IMR-90 (cell line): ENCODE data around the gene TAS2R1.

Experiments used
- CHD1 ChIP-seq: IDR thresholded peaks from 2 replicates; pipeline ENCODE4 v1.6.1; 2012; ENCODE audit warnings: low read depth, low read length, improper control_type of control experiment
- ELK1 ChIP-seq: fragments of 150-350 bp; IDR thresholded peaks from 2 replicates; pipeline ENCODE4 v1.6.1; 2016; ENCODE audit warnings: low read depth, mild to moderate bottlenecking, low read length, moderate library complexity, borderline replicate concordance
- MXI1 ChIP-seq: IDR thresholded peaks from 2 replicates; pipeline ENCODE4 v1.6.1; 2012; ENCODE audit warnings: low read depth, mild to moderate bottlenecking, low read length, moderate library complexity, borderline replicate concordance
- POLR2A ChIP-seq: IDR thresholded peaks from 2 replicates; pipeline ENCODE4 v1.6.1; 2012; ENCODE audit warnings: mild to moderate bottlenecking, low read depth, low read length
- RFX5 ChIP-seq: IDR thresholded peaks from 2 replicates; pipeline ENCODE4 v1.8.0; 2012; ENCODE audit warnings: low read depth, mild to moderate bottlenecking, low read length, moderate library complexity
- SMC3 ChIP-seq: fragments of 150-350 bp; IDR thresholded peaks from 2 replicates; pipeline ENCODE4 v1.6.1; 2016; ENCODE audit warnings: low read depth, mild to moderate bottlenecking, antibody characterized with exemption, low read length, moderate library complexity
- TF ChIP-seq, protein P1 (sequence below): conservative IDR thresholded peaks from 2 replicates; pipeline ENCODE4 v1.5.1; 2012; ENCODE audit warnings: mild to moderate bottlenecking, low read depth, low read length, improper control_type of control experiment

- TF ChIP-seq MXI1 (no peak), POLR2A (no peak), SMC3 (no peak), RFX5 (no peak), CHD1 (no peak), ELK1 (no peak)
- TF ChIP-seq, protein P1, sequence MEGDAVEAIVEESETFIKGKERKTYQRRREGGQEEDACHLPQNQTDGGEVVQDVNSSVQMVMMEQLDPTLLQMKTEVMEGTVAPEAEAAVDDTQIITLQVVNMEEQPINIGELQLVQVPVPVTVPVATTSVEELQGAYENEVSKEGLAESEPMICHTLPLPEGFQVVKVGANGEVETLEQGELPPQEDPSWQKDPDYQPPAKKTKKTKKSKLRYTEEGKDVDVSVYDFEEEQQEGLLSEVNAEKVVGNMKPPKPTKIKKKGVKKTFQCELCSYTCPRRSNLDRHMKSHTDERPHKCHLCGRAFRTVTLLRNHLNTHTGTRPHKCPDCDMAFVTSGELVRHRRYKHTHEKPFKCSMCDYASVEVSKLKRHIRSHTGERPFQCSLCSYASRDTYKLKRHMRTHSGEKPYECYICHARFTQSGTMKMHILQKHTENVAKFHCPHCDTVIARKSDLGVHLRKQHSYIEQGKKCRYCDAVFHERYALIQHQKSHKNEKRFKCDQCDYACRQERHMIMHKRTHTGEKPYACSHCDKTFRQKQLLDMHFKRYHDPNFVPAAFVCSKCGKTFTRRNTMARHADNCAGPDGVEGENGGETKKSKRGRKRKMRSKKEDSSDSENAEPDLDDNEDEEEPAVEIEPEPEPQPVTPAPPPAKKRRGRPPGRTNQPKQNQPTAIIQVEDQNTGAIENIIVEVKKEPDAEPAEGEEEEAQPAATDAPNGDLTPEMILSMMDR, result no peak
Measured at GRCh38 chr5:9624196-9624947, 5.8 kb downstream of the TAS2R1 start.
